K562 (cell line): ENCODE results near the gene IBA57.

Experiments used
- EWSR1 ChIP-seq: fragments of 450-650 bp; IDR thresholded peaks from 2 replicates; pipeline ENCODE4 v1.6.1; 2018; ENCODE audit warnings: borderline replicate concordance, mild to moderate bottlenecking, low read depth, moderate library complexity; ENCODE audit not compliant: partially characterized antibody
- PATZ1 ChIP-seq: fragments of 250-450 bp; sonication (Bioruptor Pico); IDR thresholded peaks from 2 replicates; pipeline ENCODE4 v1.5.0; 2020; ENCODE audit warnings: mild to moderate bottlenecking, borderline replicate concordance
- ZNF436 ChIP-seq: fragments of 250-450, 450-650 bp; sonication (Bioruptor Pico); formaldehyde crosslinking; IDR thresholded peaks from 2 replicates; pipeline ENCODE4 v1.7.0; 2020; ENCODE audit warnings: mild to moderate bottlenecking

GRCh38 chr1:228210076-228210651 is 44.6 kb downstream of the IBA57 start:
- TF ChIP-seq ZNF436 (CRISPR knock-in tag): no peak
- no peak for TF ChIP-seq PATZ1
- TF ChIP-seq EWSR1: no peak
